GM12873 (cell line): ENCODE measurements around the gene PTPRK.

Experiments
- CTCF ChIP-seq: IDR thresholded peaks from 2 replicates; pipeline ENCODE4 v1.5.1; 2012; ENCODE audit warnings: low read depth, mild to moderate bottlenecking, moderate library complexity, low read length, control low read depth; ENCODE audit not compliant: insufficient read depth; ENCODE audit errors: missing control alignments

Gene PTPRK

GRCh38 chr6:128397996-128398395, 122.4 kb downstream of the PTPRK start:
- no peak for TF ChIP-seq CTCF

GRCh38 chr6:128395596-128395995, 124.8 kb downstream of the PTPRK start:
- no peak for TF ChIP-seq CTCF

GRCh38 chr6:128395188-128395587, 125.2 kb downstream of the PTPRK start:
- TF ChIP-seq CTCF: no peak

- no peak for TF ChIP-seq CTCF
Observed at GRCh38 chr6:128394167-128394566, 126.2 kb downstream of the PTPRK start.

- TF ChIP-seq CTCF: no peak
Observed at GRCh38 chr6:128389820-128390534, 130.4 kb downstream of the PTPRK start.

GRCh38 chr6:128388380-128388779, 132.0 kb downstream of the PTPRK start:
- no peak for TF ChIP-seq CTCF

- TF ChIP-seq CTCF: no peak
Observed at GRCh38 chr6:128380891-128381290, 139.5 kb downstream of the PTPRK start.
